HEK293T (cell line): Measurements from ENCODE around the gene RHBDL1.

Experiments used
- CTCF ChIA-PET: fragments of 350-600 bp; formaldehyde crosslinking; extraction: SDS; loops from one replicate; lab custom pipeline; 2021; ENCODE audit warnings: antibody characterized with exemption, inconsistent platforms; lab: Yijun Ruan, JAX
- POLR2A ChIA-PET: fragments of 350-600 bp; formaldehyde crosslinking; extraction: SDS; loops from one replicate; lab custom pipeline; 2020; ENCODE audit warnings: antibody characterized with exemption, inconsistent platforms; lab: Yijun Ruan, JAX
- DNase-seq: peaks from one replicate; pipeline ENCODE4 v3.0.0; 2012; ENCODE audit warnings: mixed read lengths; ENCODE audit errors: extremely low spot score
- ARNT ChIP-seq: fragments of 450-650 bp; IDR thresholded peaks from 2 replicates; pipeline ENCODE4 v1.6.1; 2017; ENCODE audit warnings: mild to moderate bottlenecking
- BHLHE40 ChIP-seq: fragments of 450-650 bp; IDR thresholded peaks from 2 replicates; pipeline ENCODE4 v1.6.1; 2016; ENCODE audit warnings: mild to moderate bottlenecking, moderate library complexity, borderline replicate concordance
- CTBP1 ChIP-seq: fragments of 450-650 bp; IDR thresholded peaks from 2 replicates; pipeline ENCODE4 v1.6.1; 2016; ENCODE audit warnings: borderline replicate concordance
- ELF4 ChIP-seq: fragments of 450-650 bp; IDR thresholded peaks from 2 replicates; pipeline ENCODE4 v1.6.1; 2017; ENCODE audit warnings: antibody characterized with exemption
- FOXA1 ChIP-seq: fragments of 450-650 bp; IDR thresholded peaks from 2 replicates; pipeline ENCODE4 v1.6.1; 2016; ENCODE audit warnings: mild to moderate bottlenecking
- FOXK2 ChIP-seq: fragments of 450-650 bp; IDR thresholded peaks from 2 replicates; pipeline ENCODE4 v1.6.1; 2016; ENCODE audit warnings: mild to moderate bottlenecking
- FOXM1 ChIP-seq: fragments of 450-650 bp; IDR thresholded peaks from 2 replicates; pipeline ENCODE4 v1.6.1; 2017; ENCODE audit warnings: mild to moderate bottlenecking, borderline replicate concordance
- HDGF ChIP-seq: fragments of 450-650 bp; IDR thresholded peaks from 2 replicates; pipeline ENCODE4 v1.6.1; 2017; ENCODE audit warnings: antibody characterized with exemption, borderline replicate concordance
- L3MBTL2 ChIP-seq: fragments of 450-650 bp; conservative IDR thresholded peaks from 2 replicates; pipeline ENCODE4 v1.6.1; 2016; ENCODE audit warnings: mild to moderate bottlenecking
- LEF1 ChIP-seq: fragments of 450-650 bp; IDR thresholded peaks from 2 replicates; pipeline ENCODE4 v1.6.1; 2017; ENCODE audit warnings: mild to moderate bottlenecking, borderline replicate concordance
- NFRKB ChIP-seq: fragments of 450-650 bp; IDR thresholded peaks from 2 replicates; pipeline ENCODE4 v1.6.1; 2016; ENCODE audit warnings: mild to moderate bottlenecking, moderate library complexity
- PKNOX1 ChIP-seq: fragments of 450-650 bp; IDR thresholded peaks from 2 replicates; pipeline ENCODE4 v1.6.1; 2016
- SP1 ChIP-seq: fragments of 450-650 bp; IDR thresholded peaks from 2 replicates; pipeline ENCODE4 v1.6.1; 2017
- SUZ12 ChIP-seq: fragments of 450-650 bp; IDR thresholded peaks from 2 replicates; pipeline ENCODE4 v1.6.1; 2016; ENCODE audit warnings: mild to moderate bottlenecking
- TARDBP ChIP-seq: fragments of 450-650 bp; IDR thresholded peaks from 2 replicates; pipeline ENCODE4 v1.6.1; 2016
- ZNF384 ChIP-seq: fragments of 450-650 bp; IDR thresholded peaks from 2 replicates; pipeline ENCODE4 v1.6.1; 2016

Gene RHBDL1

DNA sequence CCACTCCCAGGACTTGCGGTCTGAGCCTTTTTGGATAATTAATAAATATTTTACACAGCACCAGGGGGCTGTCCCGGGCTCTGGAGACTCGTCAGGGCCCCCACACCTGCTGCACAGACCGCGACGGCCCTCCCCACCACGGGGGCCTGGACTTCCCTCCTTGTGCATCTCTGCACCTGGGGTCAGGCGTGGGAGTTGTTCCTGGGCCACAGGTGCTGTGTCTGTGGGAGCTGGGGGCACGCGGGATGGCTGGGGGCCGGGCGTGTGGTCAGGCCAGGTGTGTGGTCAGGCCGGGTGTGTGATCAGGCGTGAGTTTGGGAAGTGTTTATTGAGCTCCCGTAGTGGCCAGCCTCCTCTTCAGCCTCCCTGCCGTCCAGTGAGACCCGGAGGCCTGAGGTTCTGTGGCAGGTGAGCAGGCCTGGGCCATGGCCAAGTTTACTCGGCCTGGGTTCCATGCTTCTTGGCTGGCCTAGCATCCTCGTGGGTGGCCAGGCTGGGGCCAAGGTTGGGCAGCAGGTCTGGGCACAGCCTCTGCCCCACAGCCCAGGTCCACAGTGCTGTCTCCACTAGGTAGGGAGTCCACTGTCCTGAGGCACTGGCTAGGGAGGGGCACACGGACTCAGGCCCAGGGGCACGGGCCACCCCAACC is 2.9 kb downstream of the RHBDL1 start:
- no peak for DNase-seq
- ChIA-PET POLR2A (interaction anchor here (1.9 to 2.9 kb wide), 3 partner anchors 9 to 30 kb away, joined by 9 to 16 read pairs (median 11); partner anchors contain the start of genes WDR24 and WDR90), CTCF (interaction anchor here (0.7 to 1.4 kb wide), 2 partner anchors 15 to 18 kb away, joined by 5 to 9 read pairs; no protein-coding TSS in a partner anchor)
- TF ChIP-seq LEF1: no peak
- TF ChIP-seq CTBP1: no peak
- TF ChIP-seq TARDBP: no peak
- no peak for TF ChIP-seq SUZ12
- TF ChIP-seq SP1: no peak
- no peak for TF ChIP-seq BHLHE40
- TF ChIP-seq FOXM1: no peak
- TF ChIP-seq HDGF: no peak
- no peak for TF ChIP-seq ZNF384
- no peak for TF ChIP-seq L3MBTL2
- no peak for TF ChIP-seq FOXA1
- TF ChIP-seq ARNT: no peak
- TF ChIP-seq NFRKB: no peak
- TF ChIP-seq FOXK2: no peak
- no peak for TF ChIP-seq PKNOX1
- no peak for TF ChIP-seq ELF4

- TF ChIP-seq SP1: no peak
- TF ChIP-seq FOXA1: no peak
- no peak for TF ChIP-seq ZNF384
- TF ChIP-seq FOXM1: no peak
- no peak for TF ChIP-seq HDGF
- no peak for TF ChIP-seq TARDBP
- no peak for TF ChIP-seq NFRKB
- no peak for TF ChIP-seq ARNT
- no peak for TF ChIP-seq FOXK2
- TF ChIP-seq BHLHE40: no peak
- TF ChIP-seq SUZ12: no peak
- TF ChIP-seq CTBP1: no peak
- no peak for TF ChIP-seq L3MBTL2
- no peak for TF ChIP-seq LEF1
- TF ChIP-seq PKNOX1: no peak
- ChIA-PET CTCF (interaction anchor here (0.7 to 1.4 kb wide), 2 partner anchors 15 to 19 kb away, joined by 5 to 9 read pairs; no protein-coding TSS in a partner anchor), POLR2A (interaction anchor here (0.7 to 2.9 kb wide), 5 partner anchors 10 to 30 kb away, joined by 3 to 16 read pairs (median 9); partner anchors contain the start of genes RHOT2, WDR24 and WDR90)
- DNase-seq: peak; percentile 50
Observed at GRCh38 chr16:678858-679813, 3.7 kb downstream of the RHBDL1 start.

DNA sequence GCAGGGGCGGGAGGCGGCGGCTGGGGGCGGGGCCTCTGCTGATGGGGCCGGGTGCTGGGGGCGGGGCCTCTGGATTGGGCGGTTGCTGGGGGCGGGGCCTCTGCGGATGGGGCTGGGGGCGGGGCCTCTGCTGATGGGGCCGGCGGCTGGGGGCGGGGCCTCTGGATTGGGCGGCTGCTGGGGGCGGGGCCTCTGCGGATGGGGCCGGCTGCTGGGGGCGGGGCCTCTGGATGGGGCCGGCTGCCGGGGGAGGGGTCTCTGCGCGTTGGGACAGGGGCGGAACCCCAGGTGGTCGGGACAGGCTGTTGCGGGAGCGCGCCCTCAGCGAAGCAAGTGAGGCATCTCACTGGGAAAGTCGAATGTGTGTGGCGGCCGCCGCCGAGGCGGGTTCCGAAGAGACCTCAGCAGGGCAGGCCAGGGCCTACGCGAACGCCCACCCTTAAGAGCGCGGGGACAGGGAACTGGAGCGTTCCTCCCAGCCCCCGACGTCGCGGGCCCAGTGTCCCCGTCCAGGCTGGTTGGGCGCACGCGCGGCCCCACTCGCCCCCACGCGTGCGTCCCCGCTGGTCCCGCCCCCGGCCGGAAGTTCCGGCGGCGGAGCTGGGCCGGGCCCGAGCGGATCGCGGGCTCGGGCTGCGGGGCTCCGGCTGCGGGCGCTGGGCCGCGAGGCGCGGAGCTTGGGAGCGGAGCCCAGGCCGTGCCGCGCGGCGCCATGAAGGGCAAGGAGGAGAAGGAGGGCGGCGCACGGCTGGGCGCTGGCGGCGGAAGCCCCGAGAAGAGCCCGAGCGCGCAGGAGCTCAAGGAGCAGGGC is 4.5 kb downstream of the RHBDL1 start, which contains the start of gene STUB1:
Gene STUB1 (plus strand): TSS at position 597 of the 811 bp plus-strand sequence. CDS start 116 bp downstream, at position 713.
- TF ChIP-seq FOXM1 (0 out of 2 replicates have a peak, but pooled peaks have one; percentile 12), TARDBP (0 out of 2 replicates have a peak, but pooled peaks have one; percentile 28), SUZ12 (no peak), L3MBTL2 (no peak), ARNT (no peak), LEF1 (no peak)
- DNase-seq: peak; percentile 80
- POLR2A ChIA-PET: interaction anchor here (0.6 to 3.0 kb wide), 11 partner anchors 7 to 111 kb away, joined by 3 to 33 read pairs (median 5); partner anchors contain the start of genes ANTKMT, WDR24 and WDR90
- CTCF ChIA-PET: no interaction called here

GRCh38 chr16:680625-680945 is 5.1 kb downstream of the RHBDL1 start:
- TF ChIP-seq L3MBTL2: no peak
- TF ChIP-seq NFRKB: no peak
- no peak for TF ChIP-seq FOXA1
- TF ChIP-seq LEF1: no peak
- TF ChIP-seq PKNOX1: no peak
- no peak for TF ChIP-seq ARNT
- no peak for TF ChIP-seq ZNF384
- no peak for TF ChIP-seq FOXM1
- TF ChIP-seq BHLHE40: no peak
- no peak for TF ChIP-seq CTBP1
- no peak for TF ChIP-seq HDGF
- TF ChIP-seq SP1: no peak
- TF ChIP-seq FOXK2: no peak
- no peak for TF ChIP-seq TARDBP
- TF ChIP-seq ELF4: no peak
- TF ChIP-seq SUZ12: no peak
- no peak for DNase-seq
- ChIA-PET POLR2A (interaction anchor here (0.6 to 3.0 kb wide), 11 partner anchors 8 to 112 kb away, joined by 3 to 33 read pairs (median 4); partner anchors contain the start of genes ANTKMT and WDR24), CTCF (no interaction called here)
